Left colon (tissue), 2 donors: ENCODE results near the gene UGT8. TPM values are rescaled to one million over a fixed set of nuclear protein-coding genes. Genes with fewer than 3 reads are reported as not detected.
"Not testable (repeated sequence)": the region's sequence is repeated elsewhere in the genome, so short reads cannot be mapped to it uniquely, and the experiment has no call there.

ENCODE experiments used
- ATAC-seq: fragments of 200-7000 bp; cut with Tn5 transposase; one replicate; pipeline ENCODE4 v1.9.1; 2020; ENCODE audit warnings: mild to moderate bottlenecking, moderate library complexity
- DNase-seq, 2 donors: peaks; one replicate each; pipeline ENCODE4 v3.0.0-alpha.2; 2020
- intact Hi-C, 2 donors: fragments of 100-400 bp; cut with DNase I in 1 of 2; cut with micrococcal nuclease in 1 of 2; formaldehyde crosslinking; loops; one replicate each; pipeline versions ENCODE4 v1.11.2 to v1.14.0; 2022; cut with DNase I, micrococcal nuclease
- long read RNA-seq: library from polyadenylated mRNA; unstranded; transcript quantifications from one replicate; pipeline ENCODE4 v2.0.0, GENCODE V29; 2021
- total RNA-seq, 2 donors: library from RNA; stranded (reverse); fragmentation: NEBNext Ultra II Directional; extraction: Animal tissue kit (Norgen Biotek cat#: 25700); gene quantifications; one replicate each; pipeline ENCODE4 v1.2.1, GENCODE V29; 2021
- donor health status: DM: no; HTN: no; CAD: no.
- donor health status: DM: yes; HTN: yes; CAD: no.

UGT8 gene
- total RNA-seq = 10 to 100 TPM; 50.9 to 58.1 TPM
- long read RNA-seq, full-length matches to known transcripts = 42 of 76 reads
- long read RNA-seq, partial matches to known transcripts = 9 of 76 reads
- long read RNA-seq, other reads (novel, unspliced or antisense) = 25 of 76 reads

- DNase-seq (peak; percentile 89 to 93), ATAC-seq (peak; percentile 82)
- intact Hi-C loops = no loop called here
Measured at GRCh38 chr4:114598191-114599121, at the start of gene UGT8. UGT8 (plus strand) TSS chr4:114598807; CDS start chr4:114622881, 24,074 bp downstream.

GRCh38 chr4:114549638-114550037, 49.0 kb upstream of the UGT8 start:
- intact Hi-C loops = no loop called here
- DNase-seq (no peak), ATAC-seq (no peak)

GRCh38 chr4:114558446-114559020, 40.1 kb upstream of the UGT8 start:
- intact Hi-C loops = no loop called here
- ATAC-seq = no peak
- DNase-seq = no peak

- DNase-seq (peak; percentile 65 to 81), ATAC-seq (peak; percentile 66)
- intact Hi-C loops = no loop called here
Measured at GRCh38 chr4:114561590-114561989, 37.0 kb upstream of the UGT8 start.

GRCh38 chr4:114562176-114562904, 36.3 kb upstream of the UGT8 start:
- ATAC-seq (peak; percentile 38), DNase-seq (no peak)
- intact Hi-C loops = no loop called here

- intact Hi-C loops = no loop called here
- DNase-seq = no peak
Measured at GRCh38 chr4:114563536-114564315, 34.9 kb upstream of the UGT8 start.

GRCh38 chr4:114577386-114577785, 21.2 kb upstream of the UGT8 start:
- peak; percentile 43 for ATAC-seq
- no peak for DNase-seq
- intact Hi-C loops = no loop called here

More at GRCh38 chr4:114563536-114564315, 34.9 kb upstream of the UGT8 start:
- ATAC-seq = peak; percentile 77

GRCh38 chr4:114582621-114583020, 16.0 kb upstream of the UGT8 start:
- peak; percentile 98 for ATAC-seq
- no peak for DNase-seq
- intact Hi-C loops = no loop called here

- DNase-seq = no peak
- no peak for ATAC-seq
- intact Hi-C loops = no loop called here
Measured at GRCh38 chr4:114588305-114588704, 10.3 kb upstream of the UGT8 start.

GRCh38 chr4:114590360-114590759, 8.2 kb upstream of the UGT8 start:
- DNase-seq, intact Hi-C loops, ATAC-seq: not testable (repeated sequence)

- ATAC-seq = peak; percentile 42
- intact Hi-C loops = no loop called here
- peak; percentile 26 to 29 for DNase-seq
Measured at GRCh38 chr4:114593526-114593925, 5.1 kb upstream of the UGT8 start.

- DNase-seq (no peak), ATAC-seq (no peak)
- intact Hi-C loops = no loop called here
Measured at GRCh38 chr4:114595207-114595606, 3.4 kb upstream of the UGT8 start.

- no peak for DNase-seq
- no peak for ATAC-seq
- intact Hi-C loops = no loop called here
Measured at GRCh38 chr4:114595921-114596320, 2.7 kb upstream of the UGT8 start.

GRCh38 chr4:114597410-114598115, 1.0 kb upstream of the UGT8 start:
- ATAC-seq = no peak
- intact Hi-C loops = no loop called here
- peak; percentile 34 to 42 for DNase-seq

- DNase-seq (peak; percentile 66 to 75), ATAC-seq (peak; percentile 47)
Measured at GRCh38 chr4:114599231-114599902, 760 bp downstream of the UGT8 start.

GRCh38 chr4:114599903-114600552, 1.4 kb downstream of the UGT8 start:
- intact Hi-C loops = no loop called here
- peak in 1 of 2 donors; percentile 19 for DNase-seq
- ATAC-seq = peak; percentile 15

More at GRCh38 chr4:114599231-114599902, 760 bp downstream of the UGT8 start:
- intact Hi-C loops = no loop called here

GRCh38 chr4:114600672-114601071, 2.1 kb downstream of the UGT8 start:
- DNase-seq (no peak), ATAC-seq (no peak)
- intact Hi-C loops = no loop called here
